ENCODE results near the gene KLF8.

DNA sequence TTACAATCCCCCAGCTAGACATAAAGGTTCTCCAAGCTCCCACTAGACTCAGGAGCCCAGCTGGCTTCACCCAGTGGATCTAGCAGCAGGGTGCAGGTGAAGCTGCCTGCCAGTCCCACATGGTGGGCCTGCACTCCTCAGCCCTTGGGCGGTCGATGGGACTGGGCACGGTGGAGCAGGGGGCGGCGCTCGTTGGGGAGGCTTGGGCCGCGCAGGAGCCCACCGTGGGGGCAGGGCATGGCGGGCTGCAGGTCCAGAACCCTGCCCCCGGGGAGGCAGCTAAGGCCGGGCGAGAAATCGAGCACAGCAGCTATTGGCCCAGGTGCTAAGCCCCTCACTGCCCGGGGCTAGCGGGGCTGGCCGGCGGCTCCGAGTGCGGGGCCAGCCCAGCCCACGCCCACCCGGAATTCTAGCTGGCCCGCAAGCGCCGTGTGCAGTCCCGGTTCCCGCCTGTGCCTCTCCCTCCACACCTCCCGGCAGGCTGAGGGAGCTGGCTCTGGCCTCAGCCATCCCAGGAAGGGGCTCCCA, 9.6 kb upstream of the KLF8 start:
- TF ChIP-seq, protein P1, sequence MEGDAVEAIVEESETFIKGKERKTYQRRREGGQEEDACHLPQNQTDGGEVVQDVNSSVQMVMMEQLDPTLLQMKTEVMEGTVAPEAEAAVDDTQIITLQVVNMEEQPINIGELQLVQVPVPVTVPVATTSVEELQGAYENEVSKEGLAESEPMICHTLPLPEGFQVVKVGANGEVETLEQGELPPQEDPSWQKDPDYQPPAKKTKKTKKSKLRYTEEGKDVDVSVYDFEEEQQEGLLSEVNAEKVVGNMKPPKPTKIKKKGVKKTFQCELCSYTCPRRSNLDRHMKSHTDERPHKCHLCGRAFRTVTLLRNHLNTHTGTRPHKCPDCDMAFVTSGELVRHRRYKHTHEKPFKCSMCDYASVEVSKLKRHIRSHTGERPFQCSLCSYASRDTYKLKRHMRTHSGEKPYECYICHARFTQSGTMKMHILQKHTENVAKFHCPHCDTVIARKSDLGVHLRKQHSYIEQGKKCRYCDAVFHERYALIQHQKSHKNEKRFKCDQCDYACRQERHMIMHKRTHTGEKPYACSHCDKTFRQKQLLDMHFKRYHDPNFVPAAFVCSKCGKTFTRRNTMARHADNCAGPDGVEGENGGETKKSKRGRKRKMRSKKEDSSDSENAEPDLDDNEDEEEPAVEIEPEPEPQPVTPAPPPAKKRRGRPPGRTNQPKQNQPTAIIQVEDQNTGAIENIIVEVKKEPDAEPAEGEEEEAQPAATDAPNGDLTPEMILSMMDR (IDR thresholded peaks at IDR 0.05), result no peak
- TF ChIP-seq EP300 (IDR thresholded peaks at IDR 0.05), result no peak
